NT2/D1 (cell line): Measurements from ENCODE around the gene DSC2.

Source experiments
- SUZ12 ChIP-seq: IDR thresholded peaks from 2 replicates; pipeline ENCODE4 v1.6.1; 2011; ENCODE audit not compliant: insufficient read length, insufficient read depth; ENCODE audit errors: extremely low read depth
- ZNF274 ChIP-seq: IDR thresholded peaks from 2 replicates; pipeline ENCODE4 v1.6.1; 2011; ENCODE audit warnings: mild to moderate bottlenecking, low read depth, low read length

DNA sequence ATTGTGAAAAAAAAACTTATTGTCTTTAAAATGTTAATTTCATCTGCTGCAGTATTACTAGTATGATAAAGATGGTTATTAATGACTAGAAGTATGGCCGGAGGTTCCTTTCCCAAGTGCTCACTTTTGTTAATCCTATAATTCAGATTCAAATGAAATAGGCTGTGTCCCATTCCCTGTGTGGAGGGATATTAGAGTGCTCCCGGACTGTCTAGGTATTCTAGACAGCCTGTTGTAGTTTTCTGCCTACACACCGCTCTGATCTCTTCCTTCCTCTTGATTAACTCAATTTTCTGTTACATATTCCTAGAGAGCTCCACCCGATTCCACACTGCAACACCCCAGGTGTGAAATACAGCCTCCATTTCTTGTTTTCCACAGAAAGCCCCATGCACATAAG lies 44.3 kb downstream of the DSC2 start:
- TF ChIP-seq SUZ12, result no peak
- no peak for TF ChIP-seq ZNF274
